CD4-positive, alpha-beta T cell treated with Interferon alpha-2 for 1 hour (primary cell): ENCODE measurements around the gene ADRA2C.
"Not testable (repeated sequence)": the region's sequence is repeated elsewhere in the genome, so short reads cannot be mapped to it uniquely, and the experiment has no call there.

Source experiments
- DNase-seq, 2 donors: peaks; one replicate each; pipeline ENCODE4 v3.0.0-alpha.2; 2020 to 2022

The ADRA2C gene

GRCh38 chr4:3801521-3801920, 35.3 kb downstream of the ADRA2C start:
- DNase-seq, result no peak

GRCh38 chr4:3801931-3802550, 35.9 kb downstream of the ADRA2C start:
- no peak for DNase-seq

- DNase-seq, result no peak
These were observed 36.6 kb downstream of the ADRA2C start for GRCh38 chr4:3802571-3803474.

GRCh38 chr4:3803475-3803847, 37.3 kb downstream of the ADRA2C start:
- DNase-seq, result no peak

- no peak for DNase-seq
These were observed 37.8 kb downstream of the ADRA2C start for GRCh38 chr4:3803946-3804345.

- DNase-seq, result no peak
These were observed 38.8 kb downstream of the ADRA2C start for GRCh38 chr4:3805026-3805425.

GRCh38 chr4:3805731-3806130, 39.5 kb downstream of the ADRA2C start:
- no peak for DNase-seq

- DNase-seq, result no peak
These were observed 41.1 kb downstream of the ADRA2C start for GRCh38 chr4:3807311-3807710.

- no peak for DNase-seq
These were observed 41.8 kb downstream of the ADRA2C start for GRCh38 chr4:3807822-3808496.

- DNase-seq, result no peak
These were observed 42.4 kb downstream of the ADRA2C start for GRCh38 chr4:3808597-3808996.

- no peak for DNase-seq
These were observed 42.8 kb downstream of the ADRA2C start for GRCh38 chr4:3809028-3809427.

GRCh38 chr4:3809451-3810110, 43.4 kb downstream of the ADRA2C start:
- DNase-seq, result no peak

GRCh38 chr4:3810111-3810680, 44.0 kb downstream of the ADRA2C start:
- DNase-seq, result no peak

GRCh38 chr4:3810796-3811485, 44.8 kb downstream of the ADRA2C start:
- no peak for DNase-seq

GRCh38 chr4:3811621-3812020, 45.4 kb downstream of the ADRA2C start:
- DNase-seq, result no peak

- DNase-seq, result no peak
These were observed 46.2 kb downstream of the ADRA2C start for GRCh38 chr4:3812211-3812934.

- DNase-seq, result no peak
These were observed 47.2 kb downstream of the ADRA2C start for GRCh38 chr4:3813151-3814052.

GRCh38 chr4:3814053-3814570, 47.9 kb downstream of the ADRA2C start:
- DNase-seq, result no peak

GRCh38 chr4:3814838-3815237, 48.7 kb downstream of the ADRA2C start:
- DNase-seq, result not testable (repeated sequence)

GRCh38 chr4:3816256-3816825, 50.2 kb downstream of the ADRA2C start:
- DNase-seq, result no peak
